Peyer's patch (tissue), 4 donors: ENCODE data around the gene CYP11A1.

Experiments used
- POLR2A ChIP-seq, 2 donors: fragments of 450-650 bp; IDR thresholded peaks; one replicate each; pipeline ENCODE4 v1.5.1; 2017; ENCODE audit warnings: antibody characterized with exemption in 2 of 2, mild to moderate bottlenecking in 2 of 2, moderate library complexity in 2 of 2
- TF ChIP-seq, protein P1 (sequence below), 6 experiments: fragments of 450-650 bp in 4 of 6; fragments of 200-600 bp in 2 of 6; sonication (generic) in 1 of 6; IDR thresholded peaks; one replicate each; pipeline ENCODE4 v1.5.1; 2017 to 2019; ENCODE audit warnings: antibody characterized with exemption in 6 of 6, mild to moderate bottlenecking in 3 of 6, moderate library complexity in 1 of 6

DNA sequence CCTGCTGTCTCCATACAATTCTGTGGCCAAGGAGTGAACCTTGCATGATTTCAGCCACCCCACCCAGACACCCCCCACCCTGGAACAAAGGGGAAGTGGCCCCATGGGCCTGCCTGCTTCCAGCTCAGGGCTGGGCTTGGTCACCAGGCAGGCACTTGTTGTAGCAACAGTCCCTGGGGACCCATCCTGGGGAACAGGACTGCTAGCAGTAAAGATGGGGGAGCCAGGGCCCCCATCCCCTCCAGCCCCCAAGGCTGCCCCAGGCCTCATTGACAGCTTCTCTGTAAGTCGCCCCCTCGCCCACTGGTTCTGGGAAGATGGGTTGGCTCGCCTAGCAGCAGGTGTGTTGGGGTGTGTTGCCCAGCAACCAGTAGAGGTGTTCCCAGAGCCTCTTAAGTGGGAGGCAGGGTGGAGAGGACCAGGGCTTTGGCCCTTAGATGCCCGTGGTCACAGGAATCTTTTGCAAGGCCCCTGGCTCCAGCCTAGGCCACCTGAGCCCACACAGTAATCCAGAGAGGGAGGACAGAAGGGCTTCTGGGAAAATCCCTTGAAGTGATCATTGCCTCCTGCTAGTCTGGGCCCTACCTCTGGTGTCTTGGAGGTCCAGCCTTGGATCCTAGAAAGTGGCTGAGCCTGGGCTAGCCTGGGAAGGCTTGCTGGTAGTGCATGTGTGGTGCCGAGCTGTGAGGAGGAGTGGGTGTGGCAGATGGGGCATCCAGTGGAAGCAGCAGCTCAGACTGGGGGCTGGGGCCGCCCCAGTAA, 48.9 kb downstream of the CYP11A1 start:
- TF ChIP-seq, protein P1, sequence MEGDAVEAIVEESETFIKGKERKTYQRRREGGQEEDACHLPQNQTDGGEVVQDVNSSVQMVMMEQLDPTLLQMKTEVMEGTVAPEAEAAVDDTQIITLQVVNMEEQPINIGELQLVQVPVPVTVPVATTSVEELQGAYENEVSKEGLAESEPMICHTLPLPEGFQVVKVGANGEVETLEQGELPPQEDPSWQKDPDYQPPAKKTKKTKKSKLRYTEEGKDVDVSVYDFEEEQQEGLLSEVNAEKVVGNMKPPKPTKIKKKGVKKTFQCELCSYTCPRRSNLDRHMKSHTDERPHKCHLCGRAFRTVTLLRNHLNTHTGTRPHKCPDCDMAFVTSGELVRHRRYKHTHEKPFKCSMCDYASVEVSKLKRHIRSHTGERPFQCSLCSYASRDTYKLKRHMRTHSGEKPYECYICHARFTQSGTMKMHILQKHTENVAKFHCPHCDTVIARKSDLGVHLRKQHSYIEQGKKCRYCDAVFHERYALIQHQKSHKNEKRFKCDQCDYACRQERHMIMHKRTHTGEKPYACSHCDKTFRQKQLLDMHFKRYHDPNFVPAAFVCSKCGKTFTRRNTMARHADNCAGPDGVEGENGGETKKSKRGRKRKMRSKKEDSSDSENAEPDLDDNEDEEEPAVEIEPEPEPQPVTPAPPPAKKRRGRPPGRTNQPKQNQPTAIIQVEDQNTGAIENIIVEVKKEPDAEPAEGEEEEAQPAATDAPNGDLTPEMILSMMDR (IDR thresholded peaks at IDR 0.05): no peak
- TF ChIP-seq POLR2A (IDR thresholded peaks at IDR 0.05): no peak
